Activated CD4-positive, alpha-beta T cell treated with anti-CD3 and anti-CD28 coated beads for 24 hours (primary cell): ENCODE results near the gene YIPF3.

Experiments used
- DNase-seq, 2 donors: peaks; one replicate each; pipeline ENCODE4 v3.0.0-alpha.2; 2020; ENCODE audit warnings: low read depth in 2 of 2

The YIPF3 gene

DNA sequence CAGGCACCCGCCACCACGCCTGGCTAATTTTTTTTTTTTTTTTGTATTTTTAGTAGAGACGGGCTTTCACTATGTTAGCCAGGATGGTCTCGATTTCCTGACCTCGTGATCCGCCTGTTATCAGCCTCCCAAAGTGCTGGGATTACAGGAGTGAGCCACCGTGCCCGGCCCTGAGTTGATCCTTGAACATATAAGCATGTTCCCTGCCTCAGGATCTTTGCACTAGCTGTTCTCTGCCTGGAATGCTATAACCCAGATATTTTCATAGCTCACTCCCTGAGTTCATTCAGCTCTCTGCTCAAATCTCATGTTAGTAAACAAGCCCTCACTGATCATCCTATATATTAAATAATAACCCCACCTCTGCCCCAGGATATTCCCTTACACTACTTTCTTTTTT lies 52.4 kb downstream of the YIPF3 start:
- no peak for DNase-seq

DNA sequence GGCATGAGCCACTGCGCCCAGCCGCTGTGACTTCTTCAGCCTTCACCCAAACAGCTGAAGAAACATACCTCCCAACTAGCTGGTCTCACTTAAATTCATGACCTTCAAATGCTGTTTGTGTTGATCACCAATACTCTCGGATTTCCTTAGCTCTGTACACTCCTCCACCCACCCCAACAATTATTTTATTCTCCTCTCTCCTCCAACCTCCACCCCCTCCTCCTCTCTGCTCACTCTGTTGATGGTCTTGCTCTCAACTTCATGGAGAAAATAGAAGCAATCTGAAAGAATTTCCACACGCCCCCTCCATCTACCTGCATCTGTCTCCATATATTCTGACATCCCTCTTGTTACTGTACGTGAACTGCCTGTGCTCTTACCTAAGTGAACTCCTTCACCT lies 54.8 kb downstream of the YIPF3 start:
- no peak for DNase-seq
